HG03457 (cell line): ENCODE data around the gene TSPAN4.

Experiments
- ATAC-seq: cut with Tn5 transposase; IDR thresholded peaks from one replicate; pipeline ENCODE4 v1.9.1; 2021; ENCODE audit warnings: moderate number of reproducible peaks; ENCODE audit not compliant: unreplicated experiment

Gene TSPAN4

GRCh38 chr11:842370-843002 is at the start of gene TSPAN4, which contains the start of gene POLR2L:
TSPAN4 (plus strand) TSS chr11:842852; CDS start chr11:850305, 7,453 bp downstream.
POLR2L (minus strand) TSS chr11:842529; CDS start chr11:842508, 21 bp downstream.
- ATAC-seq, result peak; percentile 42

GRCh38 chr11:792873-793272 is 49.8 kb upstream of the TSPAN4 start:
- no peak for ATAC-seq

DNA sequence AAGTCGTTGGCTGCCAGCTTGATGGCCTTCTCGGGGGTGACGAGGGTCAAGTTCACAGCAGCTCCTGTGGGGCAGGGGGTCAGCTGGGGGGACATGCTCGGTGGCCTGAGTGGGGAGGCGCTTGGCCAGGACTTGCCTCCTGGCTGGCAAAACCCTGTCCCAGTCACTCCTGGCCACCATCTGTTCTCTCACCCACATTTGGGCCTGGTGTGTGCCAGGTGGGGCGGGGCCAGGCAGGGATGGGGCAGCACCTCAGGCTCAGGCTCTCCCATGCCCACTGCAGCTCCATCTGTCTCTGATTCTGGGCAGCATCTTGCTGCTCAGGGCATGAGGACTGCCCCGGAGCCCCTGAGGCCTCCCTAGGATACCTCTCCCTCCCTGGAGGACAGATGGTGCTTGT is 49.1 kb upstream of the TSPAN4 start:
- ATAC-seq, result no peak

DNA sequence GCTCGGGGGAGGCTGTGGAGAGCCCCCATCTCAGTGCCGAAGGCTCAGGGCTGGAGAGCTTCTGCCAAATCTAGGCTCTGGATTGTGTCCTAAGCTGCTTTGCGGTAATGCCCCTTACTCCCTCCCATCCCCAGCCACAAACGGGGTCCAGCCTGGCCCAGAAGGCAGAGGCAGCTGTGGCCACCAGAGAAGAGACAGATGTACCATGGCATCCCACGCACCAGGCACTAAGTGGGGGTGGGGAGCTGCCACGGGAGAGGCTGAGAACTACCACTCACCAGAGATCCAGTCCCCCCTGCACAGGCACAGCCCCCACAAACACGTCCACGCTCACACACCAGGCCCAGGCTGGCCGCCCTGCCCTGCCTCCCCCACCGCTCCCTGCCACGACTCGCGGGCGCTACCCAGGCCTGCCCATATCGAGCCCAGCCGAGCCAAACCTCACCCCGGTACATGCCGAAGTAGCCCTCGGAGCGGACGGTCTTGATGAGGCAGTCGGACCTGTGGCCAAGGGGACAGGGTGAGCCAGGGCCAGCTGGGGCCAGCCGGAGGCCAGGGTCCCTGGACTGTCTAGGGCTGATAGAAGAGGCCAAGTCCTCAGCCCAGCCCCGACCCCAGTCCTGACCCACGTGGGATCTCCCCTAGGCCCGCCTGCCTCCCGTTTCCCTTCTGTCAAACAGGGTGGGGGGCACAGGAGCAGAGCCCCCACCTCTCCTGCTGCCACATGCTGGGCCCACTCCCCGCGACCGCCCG is 48.5 kb upstream of the TSPAN4 start:
- no peak for ATAC-seq

DNA sequence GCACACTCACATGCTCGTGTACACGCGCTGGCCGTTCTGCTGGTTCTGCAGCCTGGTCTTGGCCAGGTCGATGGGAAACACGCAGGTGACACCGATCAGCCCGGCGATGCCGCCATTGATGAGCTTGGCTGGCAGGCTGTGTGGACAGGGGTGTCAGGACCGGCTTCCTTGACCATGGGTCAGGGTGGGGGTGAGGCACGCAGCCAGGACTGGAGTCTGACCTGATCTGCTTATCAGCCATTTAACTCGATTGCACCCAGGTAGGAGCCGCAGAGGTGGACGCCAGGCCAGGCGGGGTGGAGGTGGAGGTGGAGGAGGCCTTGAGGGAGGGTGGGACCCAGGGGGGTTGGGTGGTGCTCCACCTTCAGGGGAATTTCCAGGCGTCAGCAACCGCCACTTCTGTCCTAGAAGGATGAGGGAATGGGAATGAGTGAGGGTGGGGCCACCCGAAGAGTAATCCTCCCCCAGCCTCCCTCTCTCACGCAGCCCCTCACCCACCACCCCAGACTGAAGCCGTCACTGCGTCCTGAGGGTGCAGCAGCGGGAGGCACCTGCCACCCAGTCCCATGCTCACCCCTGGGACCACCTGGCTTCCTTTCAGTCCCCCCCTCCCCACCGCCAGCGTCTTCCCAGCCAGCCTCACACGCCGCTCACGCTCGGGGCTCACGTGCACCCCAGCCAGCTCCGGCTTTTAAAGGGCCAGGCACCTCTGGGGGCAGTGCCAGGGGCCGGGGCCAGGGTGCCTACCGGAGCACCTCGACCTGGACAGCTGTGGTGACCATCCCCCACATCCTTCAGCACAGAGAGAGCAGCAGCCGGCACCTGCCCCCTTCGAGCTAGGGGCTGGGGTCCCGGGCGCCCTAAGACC is 47.7 kb upstream of the TSPAN4 start:
- ATAC-seq, result no peak

DNA sequence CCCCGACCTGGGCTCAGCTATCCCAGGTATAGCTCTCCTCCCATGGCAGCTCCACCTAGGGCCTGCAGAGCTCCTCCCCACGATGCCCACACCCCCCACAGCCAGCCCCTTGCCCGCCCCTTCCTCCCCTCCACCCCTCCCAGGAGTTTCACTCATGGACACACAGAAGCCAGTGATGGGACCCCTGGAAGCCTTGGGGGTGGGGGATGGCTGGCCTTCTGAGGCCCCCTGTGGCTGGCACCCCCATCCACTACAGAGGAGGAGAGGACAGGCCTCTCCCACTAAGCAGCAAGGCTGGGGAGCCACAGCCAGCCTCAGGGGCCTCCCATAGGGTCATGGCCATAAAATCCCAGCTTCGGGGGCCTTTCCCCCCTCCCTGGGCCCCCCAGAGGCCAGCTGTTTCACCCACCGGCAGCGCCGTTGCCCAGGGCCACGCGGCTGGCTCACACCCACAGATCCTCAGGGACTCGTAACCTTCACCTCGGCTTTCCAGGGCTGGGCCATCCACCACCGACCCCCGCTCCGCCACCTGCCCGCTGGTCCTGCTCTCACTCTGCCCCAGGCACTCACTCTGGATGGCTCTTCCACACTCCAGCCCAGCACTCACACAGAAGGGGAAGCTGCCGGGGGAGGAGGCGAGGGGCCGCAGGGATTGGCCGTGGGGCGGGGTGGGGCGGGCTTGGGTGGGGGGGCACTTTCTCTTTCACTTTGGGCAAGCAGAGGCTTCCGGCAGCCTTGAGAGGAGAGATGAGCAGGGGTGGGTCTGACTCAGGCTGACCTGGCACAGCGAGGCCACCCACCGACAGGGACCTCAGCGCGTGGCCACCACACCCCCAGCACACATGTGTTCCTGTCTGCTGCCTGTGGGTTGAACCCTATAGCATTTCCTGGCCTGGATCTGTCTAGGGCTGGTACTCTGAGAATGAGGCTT is 46.8 kb upstream of the TSPAN4 start:
- no peak for ATAC-seq

DNA sequence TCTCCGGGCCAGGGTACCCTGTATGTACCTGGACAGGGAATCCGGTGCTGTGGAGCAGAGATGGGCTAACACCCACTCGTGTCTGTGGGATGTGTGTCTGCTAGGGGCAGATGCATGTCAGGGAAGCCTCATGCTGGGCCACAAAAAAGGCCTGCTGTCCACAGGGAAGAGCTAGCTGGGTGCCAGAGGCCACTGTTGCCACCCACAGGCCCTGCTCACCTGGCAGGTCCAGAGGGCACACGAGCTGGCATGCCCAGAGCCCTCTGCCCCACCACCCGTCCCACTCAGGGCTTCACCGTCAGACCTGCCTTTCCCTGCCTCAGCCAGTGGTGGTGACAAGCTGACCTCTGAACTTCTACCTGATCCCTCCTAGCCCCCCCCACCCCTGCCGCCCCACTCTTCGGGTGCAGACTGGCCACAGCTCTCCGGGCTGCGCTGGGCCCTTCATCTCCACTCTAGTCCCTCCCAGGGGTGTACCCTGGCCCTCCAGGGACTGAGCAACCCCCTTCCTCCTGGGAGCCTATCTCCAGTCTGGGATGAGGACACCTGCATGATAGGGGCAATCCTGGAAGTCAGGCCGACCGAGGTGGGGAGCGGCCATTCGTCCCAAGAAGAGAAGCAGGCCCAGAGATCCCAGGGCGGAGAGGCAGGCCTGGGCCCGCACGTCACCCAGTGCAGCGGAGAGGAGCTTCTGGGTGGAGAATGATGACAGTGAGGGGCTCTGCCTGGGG is 45.9 kb upstream of the TSPAN4 start:
- no peak for ATAC-seq

DNA sequence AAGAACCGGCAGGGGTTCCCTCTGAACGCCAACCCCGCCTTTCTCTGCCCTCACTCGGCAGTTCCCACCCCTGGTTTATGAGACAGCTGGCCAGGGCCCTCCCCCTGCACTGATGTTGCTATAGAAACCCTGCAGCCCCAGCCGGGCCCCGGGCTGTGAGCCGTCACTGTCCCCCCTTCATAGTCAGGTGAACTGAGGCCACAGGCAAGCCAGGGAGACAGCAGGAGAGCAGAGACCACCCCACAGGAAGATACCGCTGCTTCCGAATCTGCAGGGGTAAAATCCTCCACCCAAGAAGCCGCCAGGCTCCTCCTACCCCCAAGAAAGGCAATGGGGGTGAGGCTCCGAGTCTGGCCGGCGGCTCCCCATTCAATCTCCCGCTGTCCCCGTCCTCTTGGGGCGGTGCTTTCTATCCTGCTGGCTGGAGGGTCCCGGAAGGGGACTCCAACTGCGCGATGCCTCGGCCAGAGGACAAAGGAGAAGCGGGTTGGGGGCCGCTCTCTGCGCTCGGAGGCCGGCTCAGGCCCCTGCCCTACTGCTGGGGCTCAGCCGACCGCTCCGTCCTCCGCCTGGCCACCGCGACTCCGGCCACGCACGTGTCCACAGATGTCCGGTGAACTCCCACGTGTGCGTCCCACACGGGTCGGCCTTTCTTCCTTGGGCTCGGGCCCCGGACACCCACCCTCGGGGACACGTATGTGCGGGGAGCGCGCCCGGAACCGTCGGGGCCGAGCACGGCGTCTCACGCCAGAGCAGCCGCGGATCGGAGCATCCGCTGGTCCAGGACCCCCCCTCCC is 45.2 kb upstream of the TSPAN4 start:
- peak; percentile 26 for ATAC-seq

GRCh38 chr11:798093-798713 is 44.4 kb upstream of the TSPAN4 start, which contains the start of gene SLC25A22:
SLC25A22 (minus strand) TSS chr11:798281; CDS start chr11:795006, 3,275 bp downstream.
- ATAC-seq, result peak; percentile 35

- no peak for ATAC-seq
Measured at GRCh38 chr11:799641-800316, 42.9 kb upstream of the TSPAN4 start.

DNA sequence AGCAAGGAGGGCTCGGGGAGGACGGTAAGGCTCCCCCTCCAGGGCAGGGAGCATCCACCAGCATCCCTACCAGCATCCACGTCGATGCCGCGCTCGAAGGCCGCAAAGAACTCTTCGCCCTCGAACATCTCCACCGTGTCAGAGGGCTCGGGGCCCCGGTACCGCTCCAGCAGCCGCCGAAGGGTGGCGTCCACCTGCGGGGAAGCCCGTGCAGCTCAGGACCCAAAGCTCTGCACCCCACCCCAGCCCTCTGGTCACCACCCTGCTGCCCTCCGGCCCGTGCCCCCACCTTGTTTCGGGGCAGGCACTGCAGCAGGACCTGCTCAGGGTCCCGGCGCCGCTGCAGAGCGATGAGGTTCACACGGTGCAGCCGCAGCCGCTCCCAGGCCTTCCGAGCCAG is 42.2 kb upstream of the TSPAN4 start:
- no peak for ATAC-seq

DNA sequence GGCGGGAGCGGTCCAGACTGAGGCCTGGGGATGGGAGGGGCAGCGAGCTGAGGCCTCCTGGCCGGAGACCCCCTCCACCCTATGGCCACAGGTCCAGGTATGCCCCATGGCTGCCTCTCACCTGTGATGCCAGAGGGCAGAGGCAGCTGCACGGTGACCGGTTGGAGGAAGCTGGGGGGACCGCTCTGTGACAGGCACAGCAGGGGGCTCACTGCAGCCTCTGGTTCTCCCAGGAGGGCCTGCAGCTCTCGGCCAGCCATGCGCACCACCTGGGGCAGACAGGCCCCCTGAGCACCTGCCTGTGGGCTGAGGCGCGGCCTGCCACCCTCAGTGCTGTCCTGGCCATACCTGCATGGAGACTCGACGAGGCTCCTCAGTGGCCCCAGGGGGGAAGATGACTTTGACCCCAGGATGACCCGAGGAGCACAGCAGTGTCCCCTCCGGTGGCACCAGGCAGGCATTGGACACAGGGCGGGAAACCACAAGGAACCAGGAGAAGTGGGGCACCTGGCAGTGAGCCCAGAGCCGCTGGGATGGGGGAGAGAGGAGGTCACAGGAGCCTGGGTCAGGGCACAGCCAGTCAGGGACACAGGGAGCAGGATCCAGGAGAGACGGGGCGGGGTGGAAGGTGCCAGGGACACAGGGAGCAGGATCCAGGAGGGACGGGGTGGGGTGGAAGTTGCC is 41.4 kb upstream of the TSPAN4 start:
- no peak for ATAC-seq

GRCh38 chr11:802018-802617 is 40.5 kb upstream of the TSPAN4 start:
- no peak for ATAC-seq

GRCh38 chr11:802693-803466 is 39.8 kb upstream of the TSPAN4 start:
- no peak for ATAC-seq

DNA sequence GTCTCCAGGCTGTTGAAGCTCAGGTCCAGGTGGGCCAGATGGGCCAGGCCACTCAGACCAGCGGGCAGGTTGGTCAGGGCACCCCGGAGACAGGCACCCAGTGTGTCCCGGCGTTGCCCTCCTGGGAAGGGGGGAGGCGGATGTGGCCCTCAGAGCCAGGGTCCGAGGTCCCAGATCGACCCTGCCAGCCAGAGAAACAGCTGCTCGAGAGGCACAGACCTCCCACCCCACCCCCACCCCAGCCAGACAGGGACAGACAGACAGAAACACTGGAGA is 39.2 kb upstream of the TSPAN4 start:
- ATAC-seq, result no peak
